HG02759 (cell line): ENCODE measurements around the gene RPL18.
"Not testable (repeated sequence)": the region's sequence is repeated elsewhere in the genome, so short reads cannot be mapped to it uniquely, and the experiment has no call there.

Experiments
- ATAC-seq: cut with Tn5 transposase; IDR thresholded peaks from one replicate; pipeline ENCODE4 v1.9.1; 2021; ENCODE audit warnings: mild to moderate bottlenecking, moderate library complexity; ENCODE audit not compliant: unreplicated experiment

Gene RPL18

GRCh38 chr19:48618916-48619691 is at the start of gene RPL18, which contains the start of gene SPHK2:
TSS of gene RPL18 (minus strand) at chr19:48619178. CDS start at chr19:48619143, 35 bp downstream.
TSS of gene SPHK2 (plus strand) at chr19:48619506. CDS start at chr19:48620515, 1,009 bp downstream.
- peak; percentile 85 for ATAC-seq

GRCh38 chr19:48668761-48669160 is 49.8 kb upstream of the RPL18 start:
- ATAC-seq = no peak

DNA sequence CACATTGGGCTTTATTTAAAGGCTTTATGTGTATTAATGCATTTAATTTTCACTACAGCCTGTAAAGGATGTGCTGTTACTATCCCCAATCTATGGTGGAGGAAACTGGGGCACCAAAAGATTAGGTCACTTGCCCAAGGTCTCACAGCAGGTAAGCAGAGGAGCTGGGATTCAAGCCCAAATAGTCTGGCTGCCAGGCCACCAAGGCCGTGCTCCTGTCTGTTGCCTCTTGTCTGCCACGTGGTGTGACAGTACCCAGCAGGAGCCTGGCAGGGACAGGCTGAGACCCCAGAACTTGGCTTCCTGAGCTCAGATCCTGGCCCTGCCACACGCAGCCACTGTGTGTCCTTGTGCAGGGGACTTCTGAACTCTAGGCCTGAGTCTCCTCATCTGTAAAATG is 49.4 kb upstream of the RPL18 start:
- no peak for ATAC-seq

GRCh38 chr19:48665786-48666185 is 46.8 kb upstream of the RPL18 start:
- no peak for ATAC-seq

GRCh38 chr19:48664476-48664875 is 45.5 kb upstream of the RPL18 start:
- ATAC-seq = no peak

GRCh38 chr19:48663667-48664066 is 44.7 kb upstream of the RPL18 start:
- ATAC-seq = no peak

GRCh38 chr19:48661711-48662090 is 42.7 kb upstream of the RPL18 start:
- ATAC-seq = no peak

DNA sequence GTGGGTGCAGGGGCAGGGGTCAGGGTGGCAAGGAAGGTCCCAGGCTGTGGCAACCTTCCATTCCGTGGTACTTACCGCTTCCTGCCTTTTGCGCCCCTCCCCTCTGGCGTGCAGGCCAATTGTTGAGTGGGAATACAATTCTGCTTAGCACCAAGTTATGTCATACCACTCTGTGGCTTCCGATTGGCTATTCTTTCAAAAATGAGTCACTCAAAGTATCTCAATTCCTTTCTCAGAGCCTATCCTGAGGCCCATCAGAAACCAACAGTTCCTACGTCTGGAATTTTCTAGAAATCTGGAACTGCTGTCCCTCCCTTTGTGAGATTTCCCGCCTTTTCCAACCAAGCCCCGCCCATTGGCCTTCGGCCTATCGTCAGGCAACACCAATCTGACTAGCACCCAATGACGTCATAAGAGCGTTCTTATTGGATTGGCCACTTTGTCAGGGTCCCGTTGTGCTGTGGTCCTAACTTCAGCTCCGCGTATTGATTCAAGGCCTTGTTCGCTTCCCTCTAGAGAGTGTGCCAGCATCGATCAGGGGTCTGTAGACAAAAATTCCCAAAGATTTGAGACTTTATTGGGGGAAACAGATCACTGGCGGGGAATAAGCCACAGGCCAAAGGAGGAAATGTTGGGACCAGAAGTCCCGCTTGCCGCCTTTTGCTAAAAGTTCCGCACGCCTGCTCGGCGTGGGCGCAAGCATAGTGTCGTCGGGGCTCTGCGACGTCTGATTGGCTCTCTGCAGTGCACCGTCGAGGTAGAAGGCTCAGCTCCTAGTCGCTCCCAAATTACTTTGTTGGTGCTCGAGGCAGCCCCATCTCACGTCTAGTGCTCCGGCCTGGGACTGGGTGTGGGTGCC is 42.1 kb upstream of the RPL18 start:
- ATAC-seq = peak; percentile 87

DNA sequence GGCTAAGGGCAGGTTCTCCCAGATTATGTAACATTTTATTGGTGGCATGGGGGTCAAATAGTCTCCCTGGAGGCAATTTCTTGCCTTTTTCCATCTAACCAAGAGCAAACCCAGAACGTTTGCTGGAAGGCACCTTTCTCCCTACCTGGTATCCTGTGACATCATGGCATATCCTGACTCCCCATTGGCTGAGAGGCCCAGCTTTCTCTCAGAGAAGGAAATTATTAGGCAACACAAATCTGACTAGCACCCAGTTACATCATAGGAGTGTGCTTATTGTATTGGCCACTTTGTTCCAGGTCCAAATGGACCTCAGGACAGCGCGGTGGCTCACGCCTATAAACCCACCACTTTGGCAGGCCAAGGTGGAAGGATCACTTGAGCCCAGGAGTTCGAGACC is 40.8 kb upstream of the RPL18 start:
- no peak for ATAC-seq

DNA sequence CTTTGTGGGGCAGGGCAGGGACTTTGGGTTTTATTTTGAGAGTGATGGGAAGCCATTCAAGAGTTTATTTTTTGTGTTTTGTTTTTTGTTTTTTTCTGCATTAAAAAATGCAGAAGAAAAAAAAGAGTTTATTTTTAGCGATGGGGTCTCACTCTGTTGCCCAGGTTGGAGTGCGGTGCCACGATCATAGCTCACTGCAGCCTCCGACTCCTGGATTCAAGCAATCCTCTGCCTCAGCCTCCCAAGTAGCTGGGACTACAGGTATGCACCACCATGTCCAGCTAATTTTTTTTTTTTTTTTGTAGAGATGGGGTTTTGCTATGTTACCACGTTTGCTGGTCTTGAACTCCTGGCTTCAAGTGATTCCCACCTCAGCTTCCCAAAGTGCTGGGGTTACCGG is 39.5 kb upstream of the RPL18 start:
- ATAC-seq = no peak

DNA sequence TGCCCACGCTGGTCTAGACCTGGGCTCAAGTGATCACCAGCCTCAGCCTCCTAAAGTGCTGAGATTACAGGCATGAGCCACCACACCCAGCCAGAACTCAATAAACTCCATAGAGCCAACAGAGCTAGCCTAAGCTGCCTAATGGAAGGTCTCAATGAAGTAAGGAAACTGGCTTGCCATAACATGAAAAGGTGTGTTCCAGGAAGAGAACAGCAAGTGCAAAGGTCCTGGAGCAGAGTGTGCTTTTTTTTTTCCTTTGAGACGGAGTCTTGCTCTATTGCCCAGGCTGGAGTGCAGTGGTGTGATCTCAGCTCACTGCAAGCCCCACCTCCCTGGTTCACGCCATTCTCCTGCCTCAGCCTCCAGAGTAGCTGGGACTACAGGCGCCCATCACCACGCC is 38.9 kb upstream of the RPL18 start:
- not testable (repeated sequence) for ATAC-seq

- no peak for ATAC-seq
Observed at GRCh38 chr19:48656840-48657474, 38.0 kb upstream of the RPL18 start.

DNA sequence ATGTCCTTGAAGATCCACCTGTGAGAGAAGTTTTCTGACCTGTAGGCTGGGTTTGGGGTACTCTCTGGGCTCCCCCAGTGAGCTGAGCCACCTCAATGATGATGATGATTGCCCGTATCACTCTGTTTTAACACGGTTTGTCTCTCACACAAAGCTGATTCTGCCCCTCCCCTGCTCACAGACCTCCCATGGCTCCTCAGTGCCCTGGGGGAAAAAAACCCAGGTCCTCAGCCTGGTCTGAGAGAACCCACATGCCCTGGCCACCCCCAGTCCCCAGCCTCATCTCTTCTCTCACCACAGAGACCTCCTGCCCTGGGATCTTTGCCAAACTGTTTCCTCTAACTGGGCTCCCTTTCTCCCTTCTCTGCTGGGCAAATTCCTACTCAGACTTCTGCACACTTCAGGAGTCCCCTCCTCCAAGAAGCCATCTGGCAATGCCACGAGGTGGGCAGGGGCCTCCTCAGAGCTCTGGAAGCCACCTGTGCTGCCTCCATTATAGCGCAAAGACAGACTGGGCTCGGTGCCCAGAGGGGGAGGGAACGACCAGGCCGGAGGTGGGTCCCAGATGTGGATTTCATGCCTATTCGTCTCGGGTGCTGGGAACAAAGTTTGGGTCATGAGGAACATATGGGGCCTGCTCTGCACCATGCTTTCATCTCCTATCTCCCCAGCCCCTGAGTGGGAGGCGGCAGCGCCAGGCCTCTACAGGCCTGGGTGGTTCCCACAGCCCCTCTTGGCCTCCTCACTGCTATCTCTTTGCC is 35.5 kb upstream of the RPL18 start:
- ATAC-seq = no peak

GRCh38 chr19:48651683-48652048 is 32.7 kb upstream of the RPL18 start:
- ATAC-seq = no peak

DNA sequence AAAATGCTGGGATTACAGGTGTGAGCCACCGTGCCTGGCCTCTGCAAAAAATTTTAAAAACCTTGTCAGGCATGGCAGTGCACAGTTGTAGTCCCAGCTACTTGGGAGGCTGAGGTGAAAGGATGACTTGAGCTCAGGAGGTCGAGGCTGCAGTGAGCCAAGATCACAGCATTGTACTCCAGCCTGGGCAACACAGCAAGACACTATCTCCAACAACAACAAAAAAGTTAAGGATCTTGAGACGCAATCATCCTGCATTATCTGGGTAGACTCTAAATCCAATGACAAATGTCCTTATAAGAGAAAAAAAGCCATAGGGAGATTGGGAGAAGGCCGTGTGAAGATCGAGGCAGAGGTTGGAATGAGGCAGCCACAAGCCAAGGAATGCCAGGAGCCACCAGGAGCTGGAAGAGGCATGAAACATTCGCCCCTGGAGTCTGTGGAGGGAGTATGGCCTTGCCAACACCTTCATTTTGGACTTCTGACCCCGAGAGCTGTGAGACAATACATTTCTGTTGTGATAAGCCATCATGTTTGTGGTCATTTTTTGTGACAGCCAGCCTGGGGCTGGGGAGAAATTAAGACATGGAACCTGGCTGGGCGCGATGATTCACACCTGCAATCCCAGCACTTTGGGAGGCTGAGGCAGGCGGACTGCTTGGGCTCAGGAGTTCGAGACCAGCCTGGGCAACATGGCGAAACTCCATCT is 32.1 kb upstream of the RPL18 start:
- no peak for ATAC-seq

GRCh38 chr19:48648134-48648533 is 29.2 kb upstream of the RPL18 start:
- no peak for ATAC-seq

GRCh38 chr19:48646722-48647216 is 27.8 kb upstream of the RPL18 start:
- ATAC-seq = no peak

DNA sequence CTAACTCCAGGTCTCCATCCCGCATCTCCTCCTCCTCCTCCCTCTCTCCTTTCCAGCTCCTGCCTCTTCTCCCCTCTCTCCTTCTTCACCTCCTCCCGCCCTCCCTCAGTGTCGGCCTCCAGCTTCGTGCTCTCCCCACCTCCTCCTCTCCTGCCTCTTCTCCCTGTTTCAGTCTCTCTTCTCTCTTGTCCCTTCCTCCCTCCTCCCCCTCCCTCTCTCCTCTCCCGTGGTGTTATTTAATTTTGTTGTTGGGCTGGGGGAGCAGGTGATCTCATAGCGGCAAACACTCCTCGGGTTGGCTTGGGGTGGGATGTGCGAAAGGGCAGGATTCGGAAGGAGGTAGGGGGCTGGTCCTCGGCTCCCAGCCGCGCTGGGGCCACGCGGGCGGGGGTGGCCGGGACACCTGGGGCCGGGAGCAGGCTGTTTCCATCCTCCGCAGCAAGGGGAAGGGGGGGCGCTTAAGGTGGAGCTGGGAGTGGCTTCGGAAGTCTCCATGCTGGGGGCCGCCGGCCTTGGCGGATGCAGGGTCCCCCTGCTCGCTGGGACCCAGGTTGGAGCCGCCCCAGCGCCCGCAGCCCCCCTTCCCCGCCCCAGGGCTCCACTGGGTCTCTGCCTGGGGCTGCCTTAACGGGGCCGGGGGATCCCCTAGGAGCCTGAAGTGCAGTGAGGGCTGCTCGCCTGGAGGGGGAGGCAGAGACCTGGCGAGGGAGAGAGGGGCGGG is 27.2 kb upstream of the RPL18 start, which contains the start of gene CA11:
TSS of gene CA11 (minus strand) at position 187 of the 721 bp plus-strand sequence. CDS start 555 bp downstream, outside the sequence.
- ATAC-seq = peak; percentile 86

GRCh38 chr19:48645620-48646000 is 26.6 kb upstream of the RPL18 start:
- ATAC-seq = no peak
